NCI-H226 (cell line): ENCODE results near the gene PPP2R5A.

Experiments used
- DNase-seq: peaks from one replicate; pipeline ENCODE4 v3.0.0-alpha.2; 2015

PPP2R5A gene

GRCh38 chr1:212284744-212285684 is at the start of gene PPP2R5A:
TSS of gene PPP2R5A (plus strand) at chr1:212285410. CDS start at chr1:212286111, 701 bp downstream.
- DNase-seq = peak; percentile 87

- DNase-seq = no peak
Observed at GRCh38 chr1:212235857-212236256, 49.4 kb upstream of the PPP2R5A start.

- no peak for DNase-seq
Observed at GRCh38 chr1:212236664-212237220, 48.5 kb upstream of the PPP2R5A start.

GRCh38 chr1:212237651-212238050 is 47.6 kb upstream of the PPP2R5A start:
- DNase-seq = no peak

GRCh38 chr1:212238552-212238951 is 46.7 kb upstream of the PPP2R5A start:
- DNase-seq = no peak

GRCh38 chr1:212241501-212241900 is 43.7 kb upstream of the PPP2R5A start:
- no peak for DNase-seq

- no peak for DNase-seq
Observed at GRCh38 chr1:212241957-212242287, 43.3 kb upstream of the PPP2R5A start.

- DNase-seq = no peak
Observed at GRCh38 chr1:212242288-212242984, 42.8 kb upstream of the PPP2R5A start.

GRCh38 chr1:212242985-212243308 is 42.3 kb upstream of the PPP2R5A start:
- no peak for DNase-seq

GRCh38 chr1:212244441-212244840 is 40.8 kb upstream of the PPP2R5A start:
- no peak for DNase-seq

GRCh38 chr1:212247179-212247721 is 38.0 kb upstream of the PPP2R5A start:
- DNase-seq = no peak

GRCh38 chr1:212247988-212248387 is 37.2 kb upstream of the PPP2R5A start:
- DNase-seq = no peak

- peak; percentile 3 for DNase-seq
Observed at GRCh38 chr1:212254853-212255363, 30.3 kb upstream of the PPP2R5A start.

- no peak for DNase-seq
Observed at GRCh38 chr1:212255705-212256307, 29.4 kb upstream of the PPP2R5A start.

- DNase-seq = no peak
Observed at GRCh38 chr1:212256369-212256768, 28.8 kb upstream of the PPP2R5A start.

GRCh38 chr1:212257157-212257556 is 28.1 kb upstream of the PPP2R5A start:
- no peak for DNase-seq

GRCh38 chr1:212259693-212260480 is 25.3 kb upstream of the PPP2R5A start:
- no peak for DNase-seq

- DNase-seq = peak; percentile 80
Observed at GRCh38 chr1:212260557-212261355, 24.5 kb upstream of the PPP2R5A start.

- no peak for DNase-seq
Observed at GRCh38 chr1:212261361-212261929, 23.8 kb upstream of the PPP2R5A start.

- DNase-seq = no peak
Observed at GRCh38 chr1:212267017-212267416, 18.2 kb upstream of the PPP2R5A start.

GRCh38 chr1:212267460-212267859 is 17.8 kb upstream of the PPP2R5A start:
- no peak for DNase-seq
